SH-SY5Y (cell line): Measurements from ENCODE around the gene HIP1R.

ENCODE experiments used
- GATA2 ChIP-seq: IDR thresholded peaks from 2 replicates; pipeline ENCODE4 v1.6.1; 2011; ENCODE audit warnings: mild to moderate bottlenecking, low read depth, low read length
- GATA3 ChIP-seq: IDR thresholded peaks from 2 replicates; pipeline ENCODE4 v1.6.1; 2011; ENCODE audit warnings: low read depth, mild to moderate bottlenecking, low read length, moderate library complexity

HIP1R gene

DNA sequence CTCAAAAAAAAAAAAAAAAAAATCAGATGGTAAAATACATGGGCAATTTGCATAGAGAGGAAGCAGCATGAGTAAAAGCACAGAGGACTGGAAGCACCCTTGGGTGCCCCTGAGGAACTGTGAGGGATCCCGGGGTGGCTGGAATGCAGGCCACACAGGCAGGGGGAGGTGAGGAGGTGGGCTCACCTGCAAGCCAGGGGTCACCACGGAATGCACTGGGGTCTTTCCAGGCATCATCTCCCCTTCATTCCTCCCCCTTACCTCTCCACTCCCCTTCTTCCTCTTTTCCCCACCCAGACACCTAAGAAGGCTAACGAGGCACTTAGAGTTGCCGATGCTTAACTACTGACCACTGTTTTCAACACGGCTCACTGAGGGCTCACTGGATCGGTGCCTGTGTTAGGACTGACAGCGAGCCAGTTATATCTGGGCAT is 14.4 kb upstream of the HIP1R start:
- TF ChIP-seq GATA3 (no peak), GATA2 (no peak)

DNA sequence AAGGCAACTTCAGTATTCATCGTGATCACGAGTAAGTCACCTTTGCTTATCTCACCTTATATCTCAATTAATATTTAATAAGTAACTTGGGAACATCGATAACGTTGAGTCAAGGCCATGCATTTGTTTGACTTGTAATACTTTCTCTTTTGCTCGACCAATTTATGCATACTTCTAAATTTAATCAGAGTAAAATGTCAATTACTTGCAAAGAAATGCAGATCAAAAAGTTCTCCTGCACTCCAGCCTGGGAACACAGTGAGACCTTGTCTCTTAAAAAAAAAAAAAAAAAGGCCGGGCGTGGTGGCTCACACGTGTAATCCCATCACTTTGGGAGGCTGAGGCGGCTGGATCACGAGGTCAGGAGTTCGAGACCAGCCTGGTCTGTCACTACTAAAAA is 11.8 kb upstream of the HIP1R start:
- TF ChIP-seq GATA3 (no peak), GATA2 (no peak)

DNA sequence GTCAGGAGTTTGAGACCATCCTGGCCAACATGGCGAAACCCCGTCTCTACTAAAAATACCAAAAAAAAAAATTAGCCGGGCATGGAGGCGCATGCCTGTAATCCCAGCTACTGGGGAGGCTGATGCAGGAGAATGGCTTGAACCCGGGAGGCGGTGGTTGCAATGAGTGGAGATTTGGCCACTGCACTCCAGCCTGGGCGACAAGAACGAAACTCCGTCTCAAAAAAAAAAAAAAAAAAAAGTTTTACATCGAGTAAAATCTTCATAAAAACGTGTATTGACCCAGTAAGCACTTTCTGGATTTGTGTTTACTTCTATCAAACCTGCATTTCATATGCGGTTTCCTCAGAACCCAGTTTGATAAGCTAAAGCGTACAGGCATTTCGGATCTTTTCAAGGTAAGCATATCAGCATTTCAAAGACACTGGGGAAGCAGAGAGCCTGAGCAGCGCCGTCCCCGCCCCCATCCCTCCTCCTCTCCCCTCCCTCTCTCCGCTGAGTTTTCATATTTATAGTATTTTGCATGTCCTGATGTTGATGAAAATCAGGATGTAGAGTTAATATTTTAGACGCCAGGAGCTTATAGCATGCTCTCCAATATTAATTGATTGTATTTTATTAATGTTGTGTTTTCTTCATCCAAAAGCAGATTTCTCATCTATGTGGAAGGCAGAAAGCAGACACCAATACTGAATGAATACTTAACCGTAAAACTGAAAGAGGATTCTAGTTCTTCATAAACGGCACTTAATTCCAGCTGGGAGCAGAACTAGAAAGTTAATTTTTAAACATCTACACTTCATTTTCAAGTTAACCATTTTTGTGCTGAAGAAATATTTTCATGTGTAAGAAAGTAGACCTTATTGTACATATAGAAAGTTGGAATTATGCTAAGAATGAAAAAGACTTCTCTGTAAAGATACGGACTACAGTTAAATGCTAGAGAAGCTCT is 9.2 kb upstream of the HIP1R start:
- no peak for TF ChIP-seq GATA2
- no peak for TF ChIP-seq GATA3

DNA sequence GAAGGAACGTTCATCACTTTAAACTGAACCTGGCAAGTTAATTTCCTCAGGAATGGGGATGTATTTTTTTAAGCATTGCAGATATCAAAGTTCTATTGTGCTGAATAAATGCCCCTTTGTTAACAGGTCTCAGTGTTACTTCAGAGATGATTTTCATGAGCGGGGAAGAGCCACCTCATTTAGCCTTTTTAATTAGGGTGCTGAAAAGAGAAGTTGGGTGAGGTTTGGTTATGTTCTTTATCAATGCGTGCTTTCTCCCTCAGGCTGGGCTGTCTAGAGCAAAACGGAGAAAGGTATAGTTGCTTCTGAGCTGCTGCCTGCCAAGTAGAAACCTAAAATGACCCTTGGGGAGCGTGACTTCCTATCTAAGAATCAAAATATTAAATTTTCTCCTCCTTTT is 8.0 kb upstream of the HIP1R start:
- no peak for TF ChIP-seq GATA2
- no peak for TF ChIP-seq GATA3

DNA sequence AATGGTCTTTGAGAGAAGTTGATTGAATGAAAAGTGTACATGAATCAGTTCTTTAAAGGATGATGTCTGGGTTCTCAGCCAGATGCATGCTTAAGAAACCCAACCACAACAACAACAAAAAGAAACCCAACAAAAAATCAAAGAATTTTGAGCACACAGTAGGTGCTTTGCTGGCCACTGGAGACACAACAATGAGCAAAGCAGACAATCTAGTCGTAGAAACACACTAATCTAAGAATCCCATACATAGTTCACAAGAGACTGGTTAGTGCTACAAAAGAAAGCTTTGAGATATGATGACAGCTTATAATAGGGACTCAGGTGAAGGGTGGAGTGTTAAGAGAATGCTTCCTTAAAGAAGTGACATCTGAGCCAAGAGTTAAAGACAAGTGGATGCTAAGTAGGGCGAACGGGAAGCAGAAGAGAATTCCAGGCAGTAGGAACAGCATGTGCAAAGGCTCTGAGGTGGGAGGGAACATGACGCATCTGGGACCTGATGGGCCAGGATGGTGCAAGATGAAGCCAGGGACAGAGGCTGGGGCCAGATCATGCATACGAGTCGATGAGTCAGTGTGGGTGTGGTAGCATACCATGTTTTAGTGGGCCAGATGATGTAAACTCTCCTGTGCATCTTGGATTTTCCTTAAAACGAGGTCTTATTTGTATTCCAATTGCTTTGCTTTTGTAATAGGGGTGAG is 4.6 kb upstream of the HIP1R start:
- TF ChIP-seq GATA3 (no peak), GATA2 (no peak)

DNA sequence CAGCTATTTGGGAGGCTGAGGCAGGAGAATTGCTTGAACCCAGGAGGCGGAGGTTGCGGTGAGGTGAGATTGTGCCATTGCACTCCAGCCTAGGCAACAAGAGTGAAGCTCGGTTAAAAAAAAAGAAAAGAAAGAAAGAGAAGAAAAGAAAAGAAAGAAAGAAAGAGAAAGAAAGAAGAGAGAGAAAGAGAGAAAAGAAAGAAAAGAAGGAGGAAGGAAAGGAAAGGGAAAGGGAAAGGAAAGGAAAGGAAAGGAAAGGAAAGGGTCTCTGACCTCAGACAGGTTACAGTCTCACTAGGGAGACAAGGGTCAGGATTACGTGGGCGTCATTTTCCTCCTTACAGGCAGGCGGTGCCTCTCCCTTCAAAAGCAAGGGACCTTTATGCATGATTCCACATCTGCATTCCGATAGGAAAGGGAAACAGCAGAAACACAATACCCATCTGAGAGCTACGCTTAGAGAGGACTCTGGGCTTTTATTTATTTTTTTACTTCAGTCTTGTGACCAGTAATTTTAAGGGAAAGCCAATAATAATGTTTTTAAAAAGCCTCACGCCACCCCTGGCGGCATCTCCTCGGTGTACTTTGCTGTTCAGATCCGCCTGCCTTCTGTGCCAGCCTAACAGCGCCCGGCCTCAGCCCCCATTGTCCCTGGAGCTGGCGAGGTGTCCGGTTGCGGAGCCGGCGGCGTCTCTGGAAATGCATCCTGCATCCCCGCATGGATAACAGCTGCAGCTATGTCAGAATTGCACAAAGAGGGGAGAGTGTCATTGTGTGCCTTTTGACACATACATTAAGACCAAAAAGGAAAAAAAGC is 945 bp upstream of the HIP1R start:
- no peak for TF ChIP-seq GATA3
- no peak for TF ChIP-seq GATA2

DNA sequence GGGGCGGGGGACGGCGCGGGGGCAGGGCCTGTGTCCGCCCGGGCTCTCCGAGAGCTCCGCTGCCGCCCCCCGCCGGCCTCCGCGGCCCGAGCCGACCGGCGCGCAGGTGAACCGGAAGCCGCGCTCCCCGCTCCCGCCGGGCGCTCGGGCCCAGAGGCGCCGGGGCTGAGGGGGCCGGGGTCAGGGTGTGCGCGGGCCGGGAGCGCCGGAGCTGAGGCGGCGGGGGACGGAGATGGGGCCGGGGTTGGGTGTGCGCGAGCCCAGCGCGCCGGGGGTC is 431 bp downstream of the HIP1R start:
- TF ChIP-seq GATA2 (no peak), GATA3 (no peak)

DNA sequence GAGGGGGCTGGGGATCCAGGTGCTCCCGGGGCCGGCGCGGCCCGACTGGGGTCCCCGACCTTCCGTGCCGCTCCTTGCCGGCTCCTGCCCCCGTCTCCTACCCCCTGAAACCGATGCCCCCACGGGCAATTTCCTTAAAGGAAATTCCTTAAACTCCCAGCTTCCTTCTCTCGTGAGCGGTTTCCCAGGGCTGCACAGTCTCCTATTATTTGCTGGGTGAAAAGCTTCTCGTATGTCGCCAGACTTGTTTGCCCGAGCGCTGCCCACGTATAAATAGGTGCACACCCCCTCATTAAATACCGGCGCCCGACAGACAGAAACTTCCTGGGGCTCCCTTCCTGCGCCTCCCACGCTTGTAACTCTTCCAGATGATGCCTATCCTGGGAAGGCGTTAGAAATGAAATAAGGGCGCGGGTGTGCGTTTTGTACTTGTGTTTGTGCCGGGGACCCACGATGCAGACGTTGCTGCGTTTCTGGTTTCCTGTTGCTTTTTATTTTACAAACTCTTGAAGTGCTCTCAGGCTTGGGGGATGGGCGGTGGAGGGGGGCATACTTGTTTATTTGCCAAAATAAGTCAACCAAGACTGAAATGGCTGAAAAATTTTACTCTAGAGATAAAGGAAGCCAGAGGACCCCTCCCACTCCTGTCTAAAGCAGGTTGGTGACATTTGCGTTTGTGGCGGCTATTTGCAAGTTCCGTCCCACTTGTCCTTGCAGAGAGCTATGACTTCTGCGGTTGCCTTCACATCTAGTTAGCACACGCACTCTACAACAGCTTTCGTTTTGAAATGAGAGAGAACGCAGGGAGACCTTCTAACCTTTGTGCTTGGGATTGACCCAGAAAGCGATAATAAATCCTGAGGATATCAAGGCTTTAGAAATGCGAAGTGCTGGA is 1.0 kb downstream of the HIP1R start:
- TF ChIP-seq GATA3, result no peak
- TF ChIP-seq GATA2, result no peak

DNA sequence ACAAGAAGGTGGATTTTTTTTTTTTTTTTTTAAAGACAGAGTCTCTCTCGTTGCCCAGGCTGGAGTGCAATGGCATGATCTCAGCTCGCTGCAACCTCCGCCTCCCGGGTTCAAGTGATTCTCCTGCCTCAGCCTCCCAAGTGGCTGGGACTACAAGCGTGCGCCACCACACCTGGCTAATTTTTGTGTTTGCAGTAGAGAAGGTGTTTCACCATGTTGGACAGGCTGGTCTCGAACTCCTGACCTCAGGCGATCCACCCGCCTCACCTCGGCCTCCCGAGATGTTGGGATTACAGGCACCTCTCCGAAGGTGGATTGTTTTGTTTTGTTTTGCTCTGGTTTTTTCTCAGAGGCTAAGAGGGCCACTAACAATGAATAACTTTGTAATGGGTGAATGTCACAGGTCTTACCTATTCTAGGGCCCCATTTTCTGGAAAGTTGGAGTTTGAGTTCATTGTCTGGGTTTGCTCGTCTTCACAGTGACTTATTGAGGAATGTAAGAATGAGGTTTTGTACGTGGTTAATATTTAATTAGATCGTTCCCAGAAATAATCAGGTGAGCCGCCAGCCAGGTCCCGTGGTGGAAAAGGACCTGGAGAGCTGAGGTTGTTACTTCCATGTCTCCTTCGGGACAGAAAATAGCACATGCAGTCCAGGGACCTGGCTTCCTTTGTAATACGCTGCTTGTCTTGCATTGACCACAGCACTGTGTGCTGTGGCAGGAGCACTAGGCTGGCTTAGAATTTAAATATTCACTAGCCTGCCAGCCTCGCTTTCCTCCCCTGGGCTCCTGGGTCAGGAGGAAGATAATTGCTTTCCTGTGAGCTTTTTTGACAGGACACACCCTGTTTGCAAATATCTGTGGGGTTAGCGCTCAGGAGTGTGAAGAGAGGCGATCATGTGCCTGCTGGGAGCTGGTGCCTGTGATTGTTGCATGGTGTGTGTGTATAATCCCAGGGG is 2.3 kb downstream of the HIP1R start:
- TF ChIP-seq GATA3 (no peak), GATA2 (no peak)

DNA sequence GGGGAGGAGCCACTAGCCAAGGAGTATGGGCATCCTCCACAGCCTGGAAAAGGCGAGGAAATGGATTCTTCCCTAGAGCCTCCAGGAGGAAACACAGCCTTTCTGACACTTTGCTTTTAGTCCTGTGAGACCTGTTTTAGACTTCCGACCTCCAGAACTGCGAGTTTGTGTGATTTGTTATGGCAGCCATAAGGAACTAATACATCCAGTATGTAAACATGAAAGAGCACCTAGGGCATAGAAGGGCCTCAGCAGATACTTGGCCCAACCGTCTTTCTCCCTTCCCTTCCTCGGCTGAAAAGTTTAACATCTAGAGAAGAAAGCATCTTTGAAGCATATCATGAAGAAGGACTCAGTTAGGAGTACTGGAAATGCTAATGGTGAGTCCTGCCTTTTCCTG is 3.6 kb downstream of the HIP1R start:
- TF ChIP-seq GATA2 (no peak), GATA3 (no peak)

DNA sequence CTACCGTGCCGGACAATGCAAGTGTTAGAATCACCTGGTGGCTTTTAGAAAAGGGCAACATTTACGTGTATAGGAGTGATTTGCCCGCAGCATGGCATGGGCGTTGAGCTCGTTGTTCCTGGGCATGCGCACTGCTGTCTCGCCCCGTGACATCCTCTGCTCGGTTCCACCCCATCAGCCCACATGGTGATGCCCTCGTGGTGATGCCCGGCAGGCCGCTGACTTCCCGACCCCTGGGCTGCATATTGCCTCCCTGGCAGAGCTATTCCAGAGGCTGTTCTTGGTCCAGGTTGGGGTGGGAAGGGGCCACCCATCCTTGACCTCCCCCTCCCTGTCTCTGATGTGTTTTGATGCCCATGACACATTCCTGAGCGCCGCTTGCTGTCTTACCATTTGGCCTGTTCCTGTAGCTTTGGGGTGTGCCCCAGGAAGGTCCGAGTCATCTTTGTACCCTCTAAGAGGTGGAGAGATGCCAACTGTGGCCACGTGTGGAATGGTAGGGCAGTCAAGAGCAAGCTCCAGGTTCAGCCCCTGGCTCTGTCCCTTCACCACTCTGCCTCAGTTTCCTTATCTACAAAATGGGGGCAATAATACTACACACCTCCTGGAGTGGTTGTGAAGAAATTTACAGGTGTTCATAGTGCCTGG is 4.8 kb downstream of the HIP1R start:
- TF ChIP-seq GATA2, result no peak
- no peak for TF ChIP-seq GATA3
